HS-27A (cell line): ENCODE results near the gene HOXC9.

Experiments
- DNase-seq: peaks from one replicate; pipeline ENCODE4 v3.0.0-alpha.2; 2012; ENCODE audit warnings: low read depth, missing footprints

Gene HOXC9

DNA sequence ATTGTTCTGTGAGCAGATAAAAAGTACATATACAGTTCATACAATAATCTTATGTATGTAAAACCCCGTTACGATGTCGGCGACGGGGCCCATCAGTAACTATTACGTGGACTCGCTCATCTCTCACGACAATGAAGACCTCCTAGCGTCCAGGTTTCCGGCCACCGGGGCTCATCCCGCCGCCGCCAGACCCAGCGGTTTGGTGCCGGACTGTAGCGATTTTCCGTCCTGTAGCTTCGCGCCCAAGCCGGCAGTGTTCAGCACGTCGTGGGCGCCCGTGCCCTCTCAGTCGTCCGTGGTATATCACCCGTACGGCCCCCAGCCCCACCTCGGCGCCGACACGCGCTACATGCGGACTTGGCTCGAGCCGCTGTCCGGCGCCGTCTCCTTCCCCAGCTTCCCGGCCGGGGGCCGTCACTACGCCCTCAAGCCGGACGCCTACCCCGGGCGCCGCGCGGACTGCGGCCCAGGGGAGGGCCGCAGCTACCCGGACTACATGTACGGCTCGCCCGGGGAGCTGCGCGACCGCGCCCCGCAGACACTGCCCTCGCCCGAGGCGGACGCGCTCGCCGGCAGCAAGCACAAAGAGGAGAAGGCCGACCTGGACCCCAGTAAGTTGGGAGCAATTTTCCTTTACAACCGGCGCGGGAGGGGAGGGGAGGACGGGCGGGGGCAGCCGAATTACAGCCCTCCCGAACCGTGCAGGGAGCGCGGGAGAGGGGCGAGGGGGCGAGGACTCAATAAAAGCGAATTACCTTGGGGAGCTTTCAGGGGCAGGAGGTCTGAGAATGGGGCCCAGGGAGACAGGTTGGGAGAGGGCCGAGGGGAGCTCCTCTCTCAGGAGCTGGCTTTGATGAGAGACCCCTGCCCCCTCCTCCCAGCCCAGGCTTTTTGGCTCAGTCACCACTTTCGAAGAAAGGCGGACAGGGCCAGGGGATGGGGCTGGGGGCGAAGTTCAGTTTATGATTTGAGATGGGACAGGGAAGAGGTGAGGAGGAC is at the start of gene HOXC9:
Gene HOXC9, plus strand, starts transcription at position 46 of the 999 bp plus-strand sequence. Its CDS starts 28 bp downstream, at position 74.
- no peak for DNase-seq

DNA sequence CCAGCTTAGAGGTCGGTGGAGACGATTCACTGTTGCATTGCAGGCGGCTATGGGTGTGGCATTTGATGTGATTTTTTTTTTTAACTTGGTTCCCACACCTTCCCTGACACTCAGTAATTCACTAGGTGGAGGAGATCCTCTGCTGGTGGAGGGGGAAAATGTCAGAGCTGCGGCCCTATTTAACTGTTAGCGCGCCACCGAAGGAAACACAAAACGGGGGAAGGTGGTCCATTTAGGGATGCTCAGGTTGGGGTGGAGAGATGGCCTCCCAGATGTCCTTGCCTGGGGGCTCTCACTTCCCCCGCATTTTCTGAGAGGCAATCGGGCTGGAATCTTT is 49.6 kb upstream of the HOXC9 start:
- no peak for DNase-seq

DNA sequence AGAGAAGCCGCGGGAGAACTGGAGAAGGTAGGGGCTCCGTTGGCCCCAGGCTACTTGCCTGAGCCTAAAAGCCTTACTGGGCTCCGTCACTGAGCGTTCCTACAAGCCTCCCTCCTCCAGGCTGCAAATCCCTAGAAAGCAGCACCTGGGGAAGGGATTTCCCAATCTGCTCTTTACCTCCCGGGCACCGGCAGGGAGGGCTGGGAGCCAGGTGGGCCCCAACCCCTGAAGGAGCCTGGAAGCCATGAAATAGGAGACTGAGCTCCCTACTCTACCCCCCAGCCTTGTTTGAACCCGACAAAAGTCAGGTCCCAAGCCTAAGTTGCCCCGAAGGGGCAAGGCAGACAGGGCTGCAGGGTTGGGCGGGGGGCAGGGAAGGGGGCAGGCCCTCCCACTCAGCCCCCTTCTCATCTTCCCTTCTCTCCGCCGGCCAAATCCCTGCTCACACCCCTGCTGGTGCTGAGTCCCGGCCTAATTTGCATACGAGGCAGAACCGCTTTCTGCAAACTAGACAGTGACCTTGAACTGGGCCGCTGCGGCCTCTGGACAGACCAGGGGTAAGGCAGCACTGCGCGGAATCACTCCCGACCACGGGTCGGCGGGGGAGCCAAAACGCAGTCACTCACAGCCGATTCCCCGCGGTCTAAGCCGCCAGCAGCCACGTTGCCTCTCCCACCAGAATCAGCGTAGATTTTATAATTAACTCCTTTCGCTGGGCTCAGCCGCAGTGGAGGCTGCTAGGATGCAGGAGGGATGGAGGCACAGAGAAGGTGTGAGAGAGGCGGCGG is 49.0 kb upstream of the HOXC9 start:
- no peak for DNase-seq

DNA sequence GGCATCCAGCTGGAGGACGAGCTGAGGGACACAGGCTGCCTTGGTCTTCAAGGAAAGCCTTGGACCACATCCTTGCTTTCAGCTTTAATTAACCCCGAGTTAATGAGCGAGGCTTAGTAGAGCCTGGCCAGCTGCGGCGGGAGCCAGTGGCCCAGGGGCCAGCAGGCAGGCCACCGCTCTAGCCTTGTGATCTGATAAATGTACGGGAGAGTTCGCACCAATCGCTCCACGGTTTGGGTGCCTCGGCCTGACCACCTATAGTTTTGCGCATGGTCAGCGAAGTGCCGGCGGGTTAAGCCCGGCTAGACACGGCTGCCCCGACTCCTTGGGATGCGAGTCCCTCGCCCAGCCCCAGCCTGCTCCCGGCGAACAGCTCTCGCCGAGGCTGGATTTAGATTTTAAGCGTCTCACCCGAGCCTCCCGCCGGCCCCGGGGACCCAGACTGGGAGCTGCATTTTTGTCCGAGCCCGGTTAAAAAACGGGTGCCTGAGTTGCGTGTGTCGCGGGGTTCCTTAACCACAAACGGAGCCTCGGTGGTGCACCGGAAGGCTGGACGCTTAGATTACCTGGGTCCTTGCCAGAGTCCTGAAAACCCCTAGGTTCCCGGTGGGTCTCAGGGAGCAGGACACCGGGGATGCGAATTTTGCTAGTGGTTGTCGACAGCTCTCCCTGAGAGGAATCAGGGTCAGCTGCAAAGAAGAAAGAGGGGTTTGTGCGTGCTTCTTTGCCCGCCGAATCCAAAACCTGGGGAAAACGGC is 48.2 kb upstream of the HOXC9 start:
- DNase-seq, result no peak

DNA sequence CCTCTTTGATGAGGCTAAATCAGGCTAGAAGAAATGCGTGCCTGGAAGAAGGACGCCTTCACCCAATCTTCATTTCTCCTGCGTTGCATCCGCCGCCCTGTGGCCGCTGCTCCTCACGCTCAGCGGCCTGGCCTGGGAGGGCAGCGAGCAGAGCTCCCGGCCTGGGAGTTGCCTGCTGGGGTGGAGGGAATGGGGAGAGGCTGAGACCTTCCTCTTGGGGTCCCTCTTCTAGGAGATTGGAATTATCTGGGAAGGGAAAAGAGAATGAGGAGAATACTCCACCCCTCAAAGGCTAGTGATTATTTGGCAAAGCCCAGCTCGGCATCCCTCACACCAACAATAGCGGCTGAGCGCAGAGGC is 47.6 kb upstream of the HOXC9 start:
- DNase-seq, result no peak

DNA sequence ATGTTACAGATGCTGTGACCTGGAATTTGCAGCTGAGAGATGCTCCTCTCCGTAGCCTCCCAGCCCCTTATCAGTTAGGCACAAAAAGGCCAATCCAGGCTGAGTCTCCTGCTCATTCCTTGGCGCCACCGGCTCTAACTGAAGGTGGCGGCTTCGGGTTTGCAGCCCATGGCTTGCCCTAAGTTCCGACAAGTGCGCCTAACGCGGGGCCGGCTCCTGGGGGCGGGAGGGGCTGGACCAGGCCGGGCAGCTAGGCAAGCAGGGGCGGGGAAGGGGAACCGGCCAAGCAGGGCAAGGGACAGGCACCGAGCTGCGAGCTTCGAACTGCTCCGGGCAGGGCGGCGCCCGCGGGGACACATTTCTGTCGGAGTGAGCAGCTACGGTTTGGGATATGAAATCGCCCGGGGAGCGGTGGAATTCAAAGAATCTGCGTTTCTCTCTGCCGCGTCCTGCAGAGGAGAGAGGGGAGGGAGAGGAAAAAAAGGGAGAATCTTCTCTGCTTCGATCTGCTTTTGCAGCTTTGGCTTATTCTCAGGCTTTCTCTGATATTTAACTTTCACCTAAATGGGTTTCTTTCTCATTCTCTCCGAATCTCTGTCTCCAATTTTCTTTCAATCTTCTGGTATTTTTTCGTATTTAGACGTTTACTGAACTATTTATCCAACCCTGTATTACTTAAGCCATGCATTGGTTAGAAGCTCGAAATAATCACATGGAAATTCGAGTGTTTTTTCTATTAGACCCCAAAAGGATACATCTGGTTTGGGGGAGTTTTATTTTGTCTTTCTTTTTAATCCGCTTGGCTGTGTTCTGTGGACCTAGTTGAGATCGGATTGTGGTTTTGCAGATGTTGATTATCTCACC is 46.9 kb upstream of the HOXC9 start:
- no peak for DNase-seq

DNA sequence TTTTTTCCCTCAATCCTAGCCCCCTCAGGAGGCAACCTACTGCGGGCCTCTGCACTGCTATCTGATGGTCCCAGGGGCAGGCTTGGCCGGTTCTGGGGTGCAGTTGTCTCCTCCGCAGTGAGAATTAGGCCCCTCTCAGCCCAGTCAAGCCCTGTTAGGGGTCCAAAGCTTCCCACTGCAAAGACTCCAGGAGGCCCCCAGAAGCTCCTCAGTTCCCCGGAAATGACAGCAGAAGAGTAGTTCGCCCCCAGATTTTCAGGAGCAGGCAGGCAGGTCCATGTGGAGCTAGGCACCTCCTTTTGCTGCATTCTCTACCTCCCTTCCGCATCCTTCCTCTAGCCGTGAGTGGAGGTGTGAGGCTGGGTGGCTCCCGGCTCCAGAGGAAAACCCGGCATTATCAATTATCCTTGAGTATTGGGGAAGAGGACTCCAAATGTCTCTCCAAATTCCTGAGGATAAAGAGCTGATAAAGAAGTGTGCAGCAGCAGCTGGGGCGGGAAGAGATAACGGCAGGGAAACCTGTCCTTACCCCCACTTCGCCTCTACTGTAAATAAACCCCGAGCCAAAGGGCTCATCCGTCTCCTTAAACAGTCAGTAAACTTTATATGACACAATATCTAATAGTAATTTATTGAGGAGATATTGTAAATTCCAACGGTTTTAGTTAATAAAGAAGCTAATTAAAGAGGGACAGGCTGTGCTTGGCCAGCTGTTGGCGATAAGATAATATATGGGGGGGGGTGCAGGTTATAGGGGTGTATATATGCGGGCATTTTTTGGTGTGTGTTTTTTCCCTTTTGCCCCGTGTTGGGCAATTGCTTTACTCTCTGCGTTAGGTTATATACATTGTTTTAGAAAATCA is 45.9 kb upstream of the HOXC9 start:
- no peak for DNase-seq

DNA sequence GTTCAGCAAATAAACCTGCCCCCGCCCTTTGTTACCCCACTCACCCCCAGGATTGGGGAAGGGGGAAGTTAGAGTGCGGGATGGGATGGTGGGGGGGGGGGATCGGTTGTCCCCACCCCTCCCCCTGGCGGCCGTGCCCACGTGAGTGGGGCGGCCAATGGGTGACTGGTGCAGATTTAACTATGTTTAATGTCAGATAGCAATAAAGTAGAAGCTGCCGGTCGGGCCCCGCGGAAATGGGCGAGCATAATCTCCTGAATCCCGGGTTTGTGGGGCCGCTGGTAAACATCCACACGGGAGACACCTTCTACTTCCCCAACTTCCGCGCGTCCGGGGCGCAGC is 45.3 kb upstream of the HOXC9 start, which contains the start of gene HOXC12:
Gene HOXC12, plus strand, starts transcription at position 210 of the 342 bp plus-strand sequence. Its CDS starts 27 bp downstream, at position 237.
- no peak for DNase-seq

DNA sequence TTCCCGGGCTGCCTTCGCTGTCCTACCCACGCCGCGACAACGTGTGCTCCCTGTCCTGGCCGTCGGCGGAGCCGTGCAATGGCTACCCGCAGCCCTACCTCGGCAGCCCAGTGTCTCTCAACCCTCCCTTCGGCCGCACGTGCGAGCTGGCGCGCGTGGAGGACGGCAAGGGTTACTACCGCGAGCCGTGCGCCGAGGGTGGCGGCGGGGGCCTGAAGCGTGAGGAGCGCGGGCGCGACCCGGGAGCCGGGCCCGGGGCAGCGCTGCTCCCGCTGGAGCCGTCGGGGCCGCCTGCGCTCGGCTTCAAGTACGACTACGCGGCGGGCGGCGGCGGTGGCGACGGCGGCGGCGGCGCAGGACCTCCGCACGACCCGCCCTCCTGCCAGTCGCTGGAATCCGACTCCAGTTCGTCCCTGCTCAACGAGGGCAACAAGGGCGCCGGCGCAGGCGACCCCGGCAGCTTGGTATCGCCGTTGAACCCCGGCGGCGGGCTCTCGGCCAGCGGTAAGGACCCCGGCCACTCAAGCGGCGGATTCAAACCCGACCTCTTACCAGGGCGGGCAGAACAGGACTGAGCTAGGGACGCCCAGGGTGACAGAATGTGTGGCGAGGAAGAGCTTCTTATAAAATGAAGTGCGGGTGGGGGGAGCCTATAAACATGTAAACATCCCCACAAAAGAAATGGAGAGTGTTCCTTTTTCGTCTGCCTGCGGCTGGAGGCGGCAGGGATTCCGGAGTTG is 44.8 kb upstream of the HOXC9 start:
- no peak for DNase-seq

DNA sequence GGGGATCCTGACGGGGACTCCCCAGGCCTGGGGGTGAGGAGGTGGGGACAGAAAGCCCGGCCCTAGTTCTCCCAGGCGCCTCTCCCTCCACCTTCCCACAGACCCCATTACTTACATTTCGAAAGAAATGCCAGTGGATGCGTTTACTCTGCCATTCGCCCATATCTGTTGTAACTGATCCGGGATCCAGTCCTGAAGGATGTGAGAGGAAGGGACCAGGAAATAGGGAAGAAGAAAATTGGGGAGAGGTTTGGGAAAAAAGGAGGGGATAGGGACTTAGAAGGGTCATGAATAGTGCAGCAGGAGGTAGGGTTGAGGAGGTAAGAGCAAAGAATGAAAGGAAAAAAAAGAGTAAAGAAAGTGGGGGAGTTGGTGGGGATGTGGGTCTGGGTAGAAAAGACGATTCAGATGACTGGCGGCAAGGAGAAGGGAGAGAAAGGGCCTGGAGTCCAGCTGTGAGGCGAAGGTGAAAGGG is 44.1 kb upstream of the HOXC9 start:
- DNase-seq, result no peak

DNA sequence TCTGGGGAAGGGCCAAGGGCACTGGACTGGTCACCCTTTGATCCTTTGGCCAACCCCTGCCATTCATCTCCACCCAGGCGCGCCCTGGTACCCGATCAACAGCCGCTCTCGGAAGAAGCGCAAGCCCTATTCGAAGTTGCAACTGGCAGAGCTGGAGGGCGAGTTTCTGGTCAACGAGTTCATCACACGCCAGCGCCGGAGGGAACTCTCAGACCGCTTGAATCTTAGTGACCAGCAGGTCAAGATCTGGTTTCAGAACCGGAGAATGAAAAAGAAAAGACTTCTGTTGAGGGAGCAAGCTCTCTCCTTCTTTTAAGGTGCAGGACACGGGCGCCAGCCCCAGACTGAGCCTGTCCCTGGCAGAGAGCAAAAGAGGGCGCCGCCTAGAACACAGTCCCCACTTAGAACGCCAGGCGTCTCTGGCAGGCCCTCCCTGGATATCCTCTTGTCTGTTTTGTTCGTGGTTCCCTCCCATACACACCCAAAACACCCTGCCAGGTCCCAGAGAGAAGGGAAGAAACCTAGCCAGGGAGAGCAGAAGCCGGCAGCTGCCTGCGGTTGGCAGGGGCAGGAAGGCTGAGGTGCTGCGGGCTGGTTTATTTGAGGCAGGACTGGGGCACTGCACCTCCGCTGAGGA is 43.6 kb upstream of the HOXC9 start:
- DNase-seq, result no peak

DNA sequence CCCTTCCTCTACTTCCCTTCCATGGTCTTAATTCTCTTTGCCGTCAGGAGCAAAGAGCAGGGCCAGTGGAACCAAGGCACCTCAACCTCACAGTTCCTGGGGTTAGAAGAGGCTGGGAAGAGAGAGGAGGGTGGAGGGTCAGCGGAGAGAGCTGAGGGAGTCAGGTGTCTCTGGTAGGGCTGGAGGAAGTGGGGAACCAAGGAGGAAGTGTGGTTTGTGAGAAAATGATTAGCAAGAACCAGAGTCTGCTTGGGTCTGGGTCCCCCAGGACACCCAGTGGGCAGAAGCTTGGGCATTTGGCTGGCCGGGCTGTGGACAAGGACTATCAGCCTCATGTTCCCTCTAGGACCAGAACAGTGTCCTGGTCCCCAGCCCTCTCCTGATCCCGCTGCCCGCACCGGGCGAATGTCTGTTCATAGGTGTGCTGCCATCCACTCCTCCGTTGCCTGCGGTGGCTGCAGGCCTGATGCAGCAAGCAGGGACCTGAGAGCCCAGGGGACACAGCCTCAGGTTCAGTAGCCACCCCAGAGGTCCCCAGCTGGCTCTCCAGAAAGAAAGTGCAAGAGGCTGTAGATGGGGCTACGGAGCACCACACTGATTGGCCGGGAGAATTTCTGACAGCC is 42.9 kb upstream of the HOXC9 start:
- no peak for DNase-seq

DNA sequence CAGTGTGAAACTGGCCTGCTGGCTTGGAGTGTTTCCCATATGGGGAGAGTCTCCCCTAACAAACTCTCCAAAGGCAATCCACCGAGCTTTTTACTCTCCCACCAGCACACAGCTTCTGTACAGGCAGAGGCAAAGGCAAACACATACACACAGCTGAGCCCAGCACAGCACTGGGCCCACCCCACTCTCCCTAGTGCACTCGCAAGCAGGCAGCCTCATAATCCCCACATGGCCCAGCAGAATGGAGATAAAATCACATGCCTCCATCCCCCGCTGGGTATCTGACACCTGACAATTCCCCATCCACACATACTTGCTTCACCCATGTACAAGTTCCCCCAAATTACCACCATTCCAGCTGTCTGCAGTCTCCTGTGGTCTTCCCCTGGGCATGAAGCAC is 41.8 kb upstream of the HOXC9 start:
- DNase-seq, result no peak

DNA sequence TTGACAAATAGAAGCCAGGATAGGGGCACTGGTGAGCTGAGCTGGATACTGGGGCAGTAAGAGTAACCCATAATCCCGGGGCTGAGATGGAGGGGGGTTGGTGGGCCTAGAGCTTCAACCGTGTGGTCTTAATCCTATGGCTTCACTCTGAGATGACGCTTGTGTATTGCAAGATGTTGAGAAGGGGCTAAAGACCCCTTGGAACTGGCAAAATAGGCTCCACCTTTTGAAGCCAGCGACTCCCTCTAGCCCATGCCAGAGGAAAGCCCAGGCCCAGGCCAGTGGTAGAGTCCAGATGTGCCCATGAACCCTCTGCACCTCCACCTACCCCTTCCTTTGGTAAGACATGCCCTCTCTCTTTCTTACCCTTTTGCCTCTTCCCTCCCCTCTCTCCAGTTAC is 40.6 kb upstream of the HOXC9 start:
- no peak for DNase-seq

DNA sequence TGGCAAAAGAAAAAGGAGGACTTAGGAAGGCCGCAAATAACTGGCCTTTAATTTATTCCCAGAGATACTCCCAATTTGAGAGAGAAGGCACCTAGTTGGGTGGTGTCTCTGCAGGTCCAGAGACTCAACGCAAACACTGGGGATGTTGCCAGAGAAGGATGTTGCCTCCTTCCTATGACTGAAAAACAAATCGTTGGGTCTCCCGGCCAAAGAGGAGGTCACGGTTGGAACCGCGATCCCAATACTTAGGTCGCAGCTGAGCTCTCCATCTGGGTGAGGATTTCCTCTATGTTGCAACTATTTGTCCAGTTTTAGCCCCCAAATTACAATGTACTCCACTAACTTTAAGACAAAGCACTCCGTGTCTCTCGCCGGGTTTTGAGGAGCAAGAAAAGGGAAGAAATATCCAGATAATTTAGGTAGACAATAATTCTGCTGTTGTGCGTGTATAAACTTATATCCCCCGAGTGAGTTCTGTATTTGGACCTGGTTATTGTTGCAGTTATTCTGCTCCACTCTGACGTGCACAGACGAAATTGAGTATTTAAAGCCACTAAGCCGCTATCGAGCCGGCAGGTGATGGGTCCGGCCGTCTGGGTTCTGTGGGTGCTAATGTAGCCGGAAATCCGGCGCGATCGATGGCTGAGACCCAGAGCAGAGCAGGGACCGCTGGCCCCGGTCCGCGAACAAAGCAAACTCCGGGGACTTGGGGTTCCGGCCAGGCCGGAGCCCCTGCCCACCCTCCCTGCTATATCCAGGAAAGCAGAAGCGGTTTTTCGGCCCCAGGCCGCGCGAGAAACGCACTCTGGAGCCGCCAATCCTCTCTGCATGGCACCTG is 39.6 kb upstream of the HOXC9 start:
- no peak for DNase-seq

DNA sequence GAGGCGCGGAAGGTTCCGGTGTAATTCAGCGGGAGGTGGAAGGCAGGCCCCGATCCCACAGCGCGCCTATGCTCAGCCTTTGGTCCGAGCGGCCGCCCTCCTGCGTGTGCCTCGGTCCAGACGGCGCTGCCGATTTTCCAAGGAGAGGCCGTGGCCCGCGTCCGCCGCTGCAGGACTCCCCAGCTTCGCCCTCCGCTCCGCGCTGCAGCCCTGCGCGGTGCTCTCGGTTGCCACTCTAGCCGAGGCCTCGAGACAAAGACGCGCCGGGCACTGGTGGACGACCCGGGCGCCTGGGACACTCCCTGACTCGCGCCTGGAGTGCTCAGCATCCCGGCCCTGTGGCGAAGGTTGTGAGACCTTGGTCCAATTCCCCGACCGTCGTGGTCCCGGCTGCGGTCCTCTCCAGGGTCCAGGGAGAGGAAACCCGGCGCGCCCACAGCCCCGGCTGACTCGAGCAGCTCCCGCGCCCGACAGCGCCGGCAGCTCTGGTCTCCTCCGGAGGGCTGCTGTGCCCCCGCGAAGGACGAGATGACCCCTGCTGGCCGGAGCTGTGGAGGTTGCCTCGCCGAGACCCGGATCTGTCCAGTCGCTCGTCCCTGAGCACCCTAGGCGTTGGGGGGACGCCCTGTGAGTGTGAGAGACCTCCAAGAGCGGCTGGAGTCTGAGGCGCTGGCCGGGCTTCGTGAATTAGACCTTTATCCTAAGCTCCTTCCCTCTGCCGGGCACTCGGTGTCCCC is 38.8 kb upstream of the HOXC9 start:
- DNase-seq, result no peak

DNA sequence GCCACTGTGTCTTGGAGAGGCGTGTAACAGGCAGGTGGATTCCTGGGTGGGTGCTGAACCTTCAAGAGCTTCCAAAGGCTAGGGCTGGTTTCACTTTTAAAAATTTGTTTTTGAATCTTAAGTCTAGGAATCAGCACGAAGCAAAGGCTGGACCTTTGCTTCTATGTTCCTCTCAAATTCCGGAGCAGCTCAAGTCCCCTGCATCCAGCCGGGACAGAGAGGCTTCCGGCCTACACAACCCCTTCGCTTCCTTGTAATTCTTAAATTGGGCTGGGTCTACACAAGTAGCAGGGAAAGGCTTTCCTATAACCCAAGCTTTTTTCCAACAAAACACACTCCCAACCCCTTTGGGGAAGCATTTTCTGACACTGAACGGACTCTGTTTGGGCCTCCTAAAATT is 37.0 kb upstream of the HOXC9 start:
- no peak for DNase-seq
